ENCODE results near the gene SMPD4.
A peak's percentile ranks its signal among the peaks of the same experiment; 100 is the strongest.
"Not testable (repeated sequence)": the region's sequence is repeated elsewhere in the genome, so short reads cannot be mapped to it uniquely, and the experiment has no call there.

Gene SMPD4

DNA sequence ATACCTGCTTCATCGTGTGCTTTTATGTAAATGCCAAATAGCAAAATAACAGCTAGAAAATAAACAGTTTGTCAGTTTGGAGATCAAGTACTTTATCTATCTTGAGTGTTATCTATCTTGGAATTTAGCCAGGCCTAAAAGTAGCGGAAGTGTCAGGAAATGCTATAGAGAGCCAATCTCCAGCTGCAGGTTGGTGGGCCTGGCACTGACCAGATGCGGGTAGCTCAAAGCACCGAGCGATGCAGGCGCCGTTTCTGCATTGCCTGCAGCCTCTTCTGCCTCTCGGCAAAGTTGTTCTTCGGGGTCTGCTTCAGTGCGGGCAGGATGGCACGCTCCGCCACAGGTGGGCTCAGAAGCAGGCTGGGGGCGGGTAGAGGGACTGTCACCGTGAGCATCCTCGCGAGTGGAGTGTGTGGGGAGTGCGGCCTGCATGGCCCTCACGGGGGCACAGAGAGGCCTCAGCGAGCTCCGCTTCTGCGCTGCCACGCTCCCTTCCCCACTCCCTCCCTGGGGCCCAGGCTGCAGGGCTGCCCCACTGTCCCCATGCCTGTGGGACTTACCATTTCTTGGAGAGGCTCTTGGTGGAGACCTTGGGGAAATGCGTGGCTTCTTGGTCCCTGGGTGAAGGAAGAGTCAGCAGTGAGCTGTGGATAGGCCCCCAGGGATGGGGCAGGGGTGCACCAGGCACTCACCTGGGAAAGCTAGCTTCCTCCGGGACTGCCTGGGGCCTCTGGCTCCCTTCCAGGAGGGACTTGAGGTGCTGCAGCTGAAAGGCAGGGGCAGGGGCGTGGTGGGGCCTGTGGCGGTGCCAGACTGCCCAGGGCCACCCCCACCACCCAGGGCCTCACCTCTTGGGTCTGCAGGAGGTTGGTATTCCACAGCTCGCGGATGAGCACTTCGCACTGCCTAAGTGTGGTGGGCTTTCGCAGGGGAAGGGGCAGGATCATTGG lies 41.8 kb downstream of the SMPD4 start:
- FAIRE-seq; DNase-seq (ENCODE audit: insufficient read length): not testable (repeated sequence)

DNA sequence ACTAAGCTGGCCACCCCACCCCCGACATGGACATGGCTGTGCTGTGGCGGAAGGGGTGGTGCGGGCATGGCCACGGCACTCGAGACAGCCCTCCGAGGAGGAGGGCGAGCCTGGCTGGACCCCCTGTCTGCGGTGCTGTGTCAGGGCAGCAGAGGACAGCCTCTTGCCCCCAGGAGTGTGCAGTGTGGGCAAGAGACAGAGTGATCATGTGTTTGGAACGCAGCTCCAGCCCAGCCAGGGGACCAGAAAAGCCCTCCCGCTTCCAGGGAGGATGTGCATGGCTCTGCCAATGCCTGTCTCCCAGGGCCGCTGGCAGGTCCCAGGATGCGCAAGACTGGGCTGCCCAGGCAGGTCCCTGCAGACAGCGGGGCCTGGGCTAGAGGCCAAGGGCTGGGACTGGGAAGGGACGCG lies 42.6 kb downstream of the SMPD4 start:
- FAIRE-seq: peak; percentile 9
- DNase-seq (ENCODE audit: insufficient read length): not testable (repeated sequence)

DNA sequence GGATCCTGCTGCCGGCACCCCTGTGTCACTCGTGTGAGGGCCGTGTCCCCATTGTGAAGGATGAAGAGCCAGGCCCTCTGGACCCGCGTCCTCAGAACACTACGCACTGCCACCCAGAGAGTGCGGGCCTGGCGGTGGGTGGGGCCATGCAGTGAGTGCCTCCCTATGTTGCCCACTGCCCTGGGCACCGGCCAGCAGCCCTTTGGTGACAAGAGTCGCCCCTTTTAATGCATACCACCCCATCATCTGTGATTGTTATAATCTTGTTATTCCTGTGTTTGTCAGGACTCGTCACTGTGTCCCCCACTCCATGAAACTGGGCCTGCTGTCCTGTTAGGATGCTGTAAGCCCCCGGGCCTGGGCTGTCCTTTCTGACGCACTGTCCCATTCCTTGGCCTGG lies 43.1 kb downstream of the SMPD4 start:
- not testable (repeated sequence) for DNase-seq (ENCODE audit: insufficient read length); FAIRE-seq

DNA sequence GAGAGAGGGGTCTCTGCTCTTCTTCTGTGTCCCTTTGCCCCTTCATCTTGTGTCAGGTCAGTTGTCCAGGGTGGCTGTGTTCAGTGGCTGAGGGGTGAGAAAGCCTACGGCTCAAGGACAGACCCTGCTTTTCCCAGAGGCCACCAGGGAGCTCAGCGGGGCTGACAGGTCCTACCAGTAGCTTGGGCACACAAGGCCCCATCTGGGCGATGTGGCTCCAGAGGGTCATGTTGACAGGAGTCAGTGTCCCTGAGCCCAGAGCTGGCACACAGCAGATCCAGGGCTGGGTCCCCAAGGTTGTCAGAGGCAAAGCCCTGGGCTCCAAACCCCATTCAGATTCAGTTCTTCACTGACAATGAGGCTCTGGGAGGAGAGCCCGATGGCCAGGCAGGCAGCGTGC lies 44.3 kb downstream of the SMPD4 start:
- not testable (repeated sequence) for FAIRE-seq; DNase-seq (ENCODE audit: insufficient read length)

DNA sequence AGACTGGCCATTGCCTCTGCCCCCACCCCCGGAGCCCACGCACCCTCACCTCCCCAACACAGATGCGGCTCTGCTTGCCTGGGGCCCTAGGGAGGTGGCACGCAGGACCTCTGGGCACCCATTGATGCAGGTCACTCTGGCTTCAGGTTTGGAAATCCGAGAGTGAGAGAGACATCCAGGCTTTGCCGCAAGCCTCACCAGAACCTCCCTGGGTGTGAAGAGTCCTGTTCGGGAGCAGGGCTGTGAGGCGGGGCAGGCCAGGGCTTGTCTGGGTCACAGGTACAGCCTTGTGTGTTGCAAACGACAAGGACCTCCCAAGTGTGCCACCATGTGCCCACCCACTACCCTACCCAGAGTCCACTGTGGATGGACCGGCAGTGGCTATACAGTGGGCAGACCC lies 44.9 kb downstream of the SMPD4 start:
- not testable (repeated sequence) for DNase-seq (ENCODE audit: insufficient read length); FAIRE-seq

DNA sequence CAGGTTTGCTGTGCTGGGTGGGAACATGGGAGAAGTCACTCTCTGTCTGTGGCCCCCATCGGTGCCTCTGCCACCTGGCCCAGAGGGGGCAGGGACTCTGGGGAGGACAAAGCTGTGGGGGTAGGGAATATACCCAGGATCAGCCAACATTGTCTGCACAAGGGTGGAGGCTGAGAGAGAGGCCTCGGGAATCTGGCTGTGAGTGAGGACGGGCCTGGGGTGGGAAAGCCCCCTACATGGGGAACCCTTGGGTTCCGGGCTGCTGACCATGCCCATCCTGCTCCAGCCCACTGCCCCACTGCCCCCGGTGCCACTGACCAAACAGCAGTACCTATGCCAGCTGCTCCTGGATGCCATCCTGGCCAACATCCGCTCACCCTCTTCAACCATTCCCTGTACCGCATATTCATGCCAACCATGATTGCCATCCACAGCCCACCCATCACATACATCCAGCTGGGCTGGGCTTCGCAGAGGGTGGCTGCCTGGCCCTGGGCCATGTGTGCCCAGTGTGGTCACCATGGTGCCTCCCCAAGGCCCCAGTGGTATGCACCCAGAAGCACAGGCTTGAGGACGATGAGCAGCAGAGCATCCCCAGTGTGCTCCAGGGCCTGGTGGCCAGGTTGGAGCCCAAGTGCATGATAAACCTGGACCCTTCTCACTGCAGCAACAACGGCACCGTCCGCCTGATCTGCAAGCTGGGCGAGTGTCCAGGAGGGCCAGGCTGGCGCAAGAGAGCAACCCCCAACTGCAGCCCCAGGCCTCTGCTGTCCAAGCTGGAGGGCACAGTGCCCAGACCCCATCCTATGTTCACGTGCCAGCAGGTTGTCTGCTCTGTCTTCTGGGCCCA lies 45.5 kb downstream of the SMPD4 start:
- TF ChIP-seq POLR2A (IDR thresholded peaks at IDR 0.05; ENCODE audit: low read depth, low read length) (no peak), TAF1 (IDR thresholded peaks at IDR 0.05; ENCODE audit: borderline replicate concordance, low read depth, low read length) (no peak), POLR2AphosphoS5 (IDR thresholded peaks at IDR 0.05; ENCODE audit: low read depth, low read length) (no peak)
- FAIRE-seq: no peak
- DNase-seq (ENCODE audit: insufficient read length): no peak

DNA sequence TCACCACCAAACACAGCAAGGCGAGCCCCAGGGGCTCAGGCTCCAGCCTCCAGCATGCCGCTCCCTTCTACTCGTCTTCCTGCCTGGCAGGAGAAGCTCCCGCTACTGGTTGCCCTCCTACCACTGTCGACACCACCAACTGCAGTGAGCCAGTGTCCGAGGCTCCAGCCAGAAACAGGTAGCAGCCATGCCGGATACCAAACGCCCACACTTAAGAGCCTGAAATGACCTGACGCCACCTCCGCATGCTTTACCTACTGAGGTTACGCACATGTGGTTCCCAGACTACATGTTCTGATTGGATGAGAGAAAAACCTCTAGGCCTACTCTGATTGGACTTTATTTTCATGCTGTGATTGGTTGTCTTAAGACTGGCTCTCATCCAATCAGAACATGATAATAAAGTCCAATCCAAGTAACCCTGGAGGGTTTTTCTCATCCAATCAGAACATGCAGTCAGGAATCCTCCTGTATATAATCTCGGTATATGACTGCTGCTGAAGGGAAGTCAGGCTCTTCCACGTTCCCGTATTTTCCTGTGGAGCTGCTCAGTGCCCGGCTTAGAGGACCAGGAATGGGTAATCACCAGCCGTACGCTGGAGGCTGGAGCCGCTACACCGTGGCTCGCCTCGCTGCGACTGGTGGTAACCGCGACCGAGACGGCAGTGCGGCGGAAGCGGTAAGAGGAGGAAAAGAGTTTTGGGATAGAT lies 52.1 kb downstream of the SMPD4 start, which contains the start of gene POTEF:
Gene POTEF, minus strand, starts transcription at position 103 of the 710 bp plus-strand sequence. CDS start 8,707 bp downstream, outside the sequence.
- DNase-seq (ENCODE audit: insufficient read length): not testable (repeated sequence)

DNA sequence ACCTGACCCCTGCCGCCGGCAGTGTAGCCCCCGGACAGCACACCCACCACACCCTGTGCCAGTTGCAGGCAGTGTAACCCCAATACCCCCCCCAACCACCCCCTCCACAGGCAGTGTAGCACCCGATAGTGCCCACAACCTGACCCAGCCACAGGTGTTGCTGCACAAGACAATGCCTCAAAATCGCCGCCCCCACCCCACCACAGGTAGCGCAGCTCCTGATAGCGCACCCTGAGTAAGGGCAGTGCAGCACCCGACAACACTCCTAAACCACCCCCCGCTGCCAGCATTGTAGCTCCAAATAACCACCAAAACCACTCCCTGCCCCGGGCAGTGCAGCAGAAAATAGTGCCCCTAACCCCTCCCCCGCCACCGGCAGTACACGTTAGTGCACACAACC lies 52.9 kb downstream of the SMPD4 start:
- not testable (repeated sequence) for DNase-seq (ENCODE audit: insufficient read length); FAIRE-seq

More for the DNA sequence above, 52.1 kb downstream of the SMPD4 start, which contains the start of gene POTEF:
- FAIRE-seq: not testable (repeated sequence)

DNA sequence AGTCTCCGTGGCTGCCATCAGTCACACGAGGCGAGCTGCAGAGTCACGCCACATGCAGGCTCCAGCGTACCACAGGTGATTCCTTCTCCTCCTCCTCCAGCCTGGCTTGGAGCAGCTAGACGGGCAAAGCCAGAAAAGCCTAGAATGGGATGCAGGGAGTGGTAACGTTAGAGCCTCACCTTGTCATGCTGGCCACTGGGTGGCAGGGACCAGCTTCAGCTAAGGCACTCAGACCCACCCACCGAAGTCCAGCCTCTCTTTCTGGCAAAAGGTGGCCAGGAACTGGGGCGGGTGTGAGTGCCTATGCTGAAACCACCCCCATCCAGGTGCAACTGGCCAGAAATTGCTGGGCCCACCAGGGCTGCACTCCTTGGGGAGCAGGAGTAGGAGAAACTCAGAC lies 53.7 kb downstream of the SMPD4 start:
- not testable (repeated sequence) for DNase-seq (ENCODE audit: insufficient read length); FAIRE-seq

DNA sequence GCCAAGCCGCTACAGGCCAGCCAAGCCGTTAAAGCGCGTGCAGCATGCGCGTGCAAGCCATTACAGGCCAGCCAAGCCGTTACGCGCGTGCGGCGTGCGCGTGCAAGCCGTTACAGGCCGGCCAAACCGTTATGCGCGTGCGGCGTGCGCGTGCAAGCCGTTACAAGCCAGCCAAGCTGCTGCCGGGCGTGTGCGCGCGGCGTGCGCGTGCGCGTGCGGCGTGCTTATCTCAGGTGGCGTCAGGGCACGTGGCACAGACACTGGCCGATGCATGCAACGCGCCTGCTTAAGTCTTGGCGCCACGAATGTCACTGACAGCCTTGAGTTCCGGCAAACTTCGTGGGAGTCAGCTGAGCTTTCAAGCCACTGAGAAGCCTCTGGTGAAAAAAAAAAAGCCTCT lies 60.5 kb downstream of the SMPD4 start:
- DNase-seq (ENCODE audit: insufficient read length); FAIRE-seq: not testable (repeated sequence)

DNA sequence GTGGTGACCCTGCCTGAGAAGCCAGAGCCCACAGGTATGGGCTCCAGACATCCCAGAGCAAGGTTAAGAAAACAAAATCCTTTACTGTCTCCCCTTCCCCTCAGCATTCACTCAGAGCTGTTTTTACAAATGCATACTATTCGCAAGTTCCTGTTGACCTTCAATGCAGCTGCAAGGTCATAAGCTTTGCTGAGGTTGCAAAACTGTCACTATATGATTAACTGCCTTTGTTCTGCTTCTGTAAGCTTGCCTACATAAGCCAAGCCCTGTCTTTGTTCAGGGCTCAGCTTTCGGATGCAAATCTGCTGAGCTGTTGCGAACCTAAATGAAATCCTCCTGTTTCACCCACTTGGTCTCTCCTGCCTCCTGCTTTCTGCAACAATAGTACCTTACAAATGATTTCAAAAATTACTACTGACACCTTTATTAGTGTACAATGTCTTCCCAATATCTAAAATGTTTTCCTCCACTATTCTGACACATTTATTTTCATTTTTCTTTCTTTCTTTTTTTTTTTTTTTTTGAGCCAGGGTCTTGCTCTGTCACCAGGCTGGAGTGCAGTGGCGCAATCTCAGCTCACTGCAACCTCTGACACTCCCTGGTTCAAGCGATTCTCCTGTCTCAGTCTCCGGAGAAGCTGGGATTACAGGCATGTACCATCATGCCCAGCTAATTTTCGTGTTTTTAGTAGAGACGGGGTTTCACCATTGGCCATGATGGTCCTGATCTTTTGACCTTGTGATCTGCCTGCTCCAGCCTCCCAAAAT lies 78.6 kb downstream of the SMPD4 start:
- FAIRE-seq; DNase-seq (ENCODE audit: insufficient read length): not testable (repeated sequence)
